K562 (cell line): Measurements from ENCODE around the gene BRSK1. TPM values are rescaled to one million over a fixed set of nuclear protein-coding genes. Genes with fewer than 3 reads are reported as not detected.

Experiments
- ATAC-seq: fragments of 200-7000 bp; cut with Tn5 transposase; 3 replicates; pipeline ENCODE4 v1.9.1; 2020; ENCODE audit warnings: moderate library complexity
- BruUV-seq: library from RNA; stranded (reverse); fragments of 400-500 nt; replicated peaks from 2 replicates; lab custom pipeline; 2021; lab: Mats Ljungman, UMichigan
- CTCF ChIA-PET: fragments of 300-600 bp; formaldehyde crosslinking; extraction: SDS; loops from one replicate; lab custom pipeline; 2021; ENCODE audit warnings: low intra/inter-chr PET ratio; lab: Yijun Ruan, JAX
- POLR2A ChIA-PET: fragments of 300-600, 350-650 bp; sonication (Branson Sonifier 250); formaldehyde crosslinking; extraction: SDS; loops from one replicate; lab custom pipeline; 2021; ENCODE audit warnings: antibody characterized with exemption, inconsistent platforms; lab: Yijun Ruan, JAX
- DNase-seq, 4 experiments: peaks; one replicate each; pipeline versions ENCODE4 v3.0.0 to v3.0.0-alpha.2; 2011 to 2018; ENCODE audit warnings: low spot score in 3 of 4, mixed read lengths in 3 of 4; ENCODE audit errors: extremely low read depth in 1 of 4
- FAIRE-seq: peaks from 2 replicates; lab custom pipeline; 2011; peaks lifted over from hg19 to GRCh38; lab: Jason Lieb, UNC
- H2AFZ ChIP-seq: 2 replicates; pipeline ENCODE4 v1.6.0; 2011; ENCODE audit warnings: low read depth, low read length, control low read depth, inconsistent platforms
- H3K27ac ChIP-seq: fragments of 200-600 bp; 3 replicates; pipeline ENCODE4 v1.8.0; 2011; ENCODE audit warnings: low read depth, mild to moderate bottlenecking, control low read depth, inconsistent platforms, low read length, moderate library complexity, mixed read lengths; ENCODE audit errors: extremely low read depth
- H3K27me3 ChIP-seq, 2 experiments: fragments of 300-600 bp in 1 of 2; 2 replicates in 1 of 2; 3 replicates in 1 of 2; pipeline versions ENCODE4 v1.6.0 to v1.8.0; 2011; ENCODE audit warnings: inconsistent platforms in 2 of 2, low read length in 2 of 2, mild to moderate bottlenecking in 1 of 2, mixed read lengths in 1 of 2, moderate library complexity in 1 of 2; ENCODE audit not compliant: control insufficient read depth in 2 of 2, insufficient read depth in 2 of 2
- H3K36me3 ChIP-seq: fragments of 300-600 bp; 3 replicates; pipeline ENCODE4 v1.8.0; 2011; ENCODE audit warnings: mild to moderate bottlenecking, low read length, inconsistent platforms; ENCODE audit not compliant: control insufficient read depth, insufficient read depth
- H3K4me1 ChIP-seq, 2 experiments: fragments of 200-600 bp in 1 of 2; replicated peaks in 1 of 2; 2 replicates in 1 of 2; 3 replicates in 1 of 2; pipeline versions ENCODE4 v1.5.1 to v1.8.0; 2011; ENCODE audit warnings: inconsistent platforms in 2 of 2, low read length in 2 of 2, mild to moderate bottlenecking in 1 of 2, mixed read lengths in 1 of 2, moderate library complexity in 1 of 2; ENCODE audit not compliant: control insufficient read depth in 2 of 2, insufficient read depth in 2 of 2
- H3K4me2 ChIP-seq: 2 replicates; pipeline ENCODE4 v1.6.1; 2011; ENCODE audit warnings: low read length, control low read depth, inconsistent platforms, mixed read lengths; ENCODE audit not compliant: insufficient read depth
- H3K4me3 ChIP-seq: fragments of 200-600 bp; sonication (generic), shearing (Covaris generic); 2 replicates; pipeline ENCODE4 v1.5.1; 2016; ENCODE audit warnings: control low read depth, inconsistent platforms
- H3K79me2 ChIP-seq: fragments of 200-600 bp; 3 replicates; pipeline ENCODE4 v1.8.0; 2011; ENCODE audit warnings: low read length, inconsistent platforms; ENCODE audit not compliant: control insufficient read depth, insufficient read depth
- H3K9ac ChIP-seq, 2 experiments: 2 replicates each; pipeline versions ENCODE4 v1.6.0 to v1.6.1; 2011; ENCODE audit warnings: low read depth in 2 of 2, low read length in 2 of 2, control low read depth in 1 of 2, inconsistent platforms in 1 of 2, mild to moderate bottlenecking in 1 of 2, mixed read lengths in 1 of 2; ENCODE audit not compliant: insufficient read depth in 1 of 2
- H3K9me1 ChIP-seq: one replicate; pipeline ENCODE4 v1.6.0; 2011; ENCODE audit warnings: inconsistent platforms, mild to moderate bottlenecking, low read length, moderate library complexity; ENCODE audit not compliant: control insufficient read depth, insufficient read depth
- H3K9me3 ChIP-seq: replicated peaks from 2 replicates; pipeline ENCODE4 v1.5.1; 2011; ENCODE audit warnings: low read depth, low read length, inconsistent platforms; ENCODE audit not compliant: control insufficient read depth, insufficient read depth
- H4K20me1 ChIP-seq: replicated peaks from 2 replicates; pipeline ENCODE4 v1.6.1; 2011; ENCODE audit warnings: low read length, inconsistent platforms, mixed read lengths; ENCODE audit not compliant: control insufficient read depth, insufficient read depth
- COPS2 ChIP-seq: fragments of 450-650 bp; conservative IDR thresholded peaks from 2 replicates; pipeline ENCODE4 v1.6.1; 2016; ENCODE audit warnings: mild to moderate bottlenecking, moderate library complexity
- EGR1 ChIP-seq: fragments of 450-650 bp; conservative IDR thresholded peaks from 2 replicates; pipeline ENCODE4 v1.6.1; 2017; ENCODE audit warnings: mild to moderate bottlenecking
- GTF2F1 ChIP-seq: IDR thresholded peaks from 2 replicates; pipeline ENCODE4 v1.6.1; 2011; ENCODE audit warnings: low read depth, low read length, improper control_type of control experiment
- MEIS2 ChIP-seq: fragments of 450-650 bp; IDR thresholded peaks from 2 replicates; pipeline ENCODE4 v1.6.1; 2014; ENCODE audit warnings: mild to moderate bottlenecking; ENCODE audit not compliant: partially characterized antibody
- PHTF2 ChIP-seq: fragments of 250-450 bp; sonication (Bioruptor Pico); IDR thresholded peaks from 2 replicates; pipeline ENCODE4 v1.5.0; 2021; ENCODE audit warnings: mild to moderate bottlenecking
- POLR2AphosphoS5 ChIP-seq: IDR thresholded peaks from 2 replicates; pipeline ENCODE4 v1.6.1; 2011; ENCODE audit warnings: mild to moderate bottlenecking, low read depth, low read length, moderate library complexity; ENCODE audit not compliant: control insufficient read depth, insufficient read depth
- POLR2H ChIP-seq: IDR thresholded peaks from 2 replicates; pipeline ENCODE4 v1.6.1; 2016; ENCODE audit warnings: missing genetic modification characterization, low read depth, mild to moderate bottlenecking, control low read depth, missing compliant biosample characterization, moderate library complexity
- PTRF ChIP-seq: fragments of 450-650 bp; IDR thresholded peaks from 2 replicates; pipeline ENCODE4 v1.6.1; 2016; ENCODE audit warnings: mild to moderate bottlenecking, missing genetic modification characterization, missing compliant biosample characterization
- XRCC3 ChIP-seq: fragments of 450-650 bp; IDR thresholded peaks from 2 replicates; pipeline ENCODE4 v1.6.1; 2017; ENCODE audit warnings: mild to moderate bottlenecking, moderate library complexity
- ZNF239 ChIP-seq: fragments of 250-450 bp; sonication (Bioruptor Pico); IDR thresholded peaks from 2 replicates; pipeline ENCODE4 v1.4.0; 2020; ENCODE audit warnings: mild to moderate bottlenecking
- ZNF707 ChIP-seq: fragments of 250-450 bp; sonication (Bioruptor Pico); conservative IDR thresholded peaks from 2 replicates; pipeline ENCODE4 v1.8.0; 2022; ENCODE audit warnings: inconsistent platforms, mild to moderate bottlenecking, moderate library complexity
- ZSCAN29 ChIP-seq: fragments of 450-650 bp; IDR thresholded peaks from 2 replicates; pipeline ENCODE4 v1.6.1; 2017
- WGBS: fragments of 100-300 bp; shearing (Covaris generic); methylation state at CpG from one replicate; pipeline ENCODE4 v1.1.6; 2016; ENCODE audit warnings: low coverage, mixed read lengths; ENCODE audit not compliant: insufficient coverage; ENCODE audit errors: missing lambda C conversion rate; 5-methylcytosine and 5-hydroxymethylcytosine counted together
- in situ Hi-C: fragments of 300-500 bp; cut with MboI; formaldehyde crosslinking; loops from 4 replicates; pipeline ENCODE4 v1.15.0; 2018; ENCODE audit warnings: inconsistent platforms, mixed read lengths
- intact Hi-C: fragments of 100-400 bp; cut with micrococcal nuclease; formaldehyde crosslinking; loops from 2 replicates; pipeline ENCODE4 v1.14.2; 2022
- polyA plus RNA-seq, 8 experiments: library from polyadenylated mRNA; depleted of rRNA in 4 of 8; stranded (reverse) in 5 of 8; unstranded in 3 of 8; fragments of >200 nt; fragmentation: Nextera tagmentation in 2 of 8; fragmentation: Illumina TruSeq in 1 of 8; extraction: Ambion mirVana in 2 of 8; extraction: Trizol in 1 of 8; gene quantifications; 2 replicates each; pipeline versions ENCODE4 v1.2.1 to v1.2.3, GENCODE V29; 2011 to 2014; ENCODE audit warnings: inconsistent platforms in 1 of 8, missing spikeins in 1 of 8
- total RNA-seq, 7 experiments: library from RNA; depleted of rRNA in 6 of 7; stranded (reverse); fragments of >200 nt in 6 of 7; fragmentation: Illumina TruSeq in 2 of 7; extraction: Trizol in 2 of 7; gene quantifications; 2 replicates each; pipeline versions ENCODE4 v1.2.1 to v1.2.3, GENCODE V29; 2011 to 2021; ENCODE audit warnings: low replicate concordance in 1 of 7
- TF ChIP-seq, protein P1 (sequence below): fragments of 250-450 bp; sonication (Bioruptor Pico); IDR thresholded peaks from 2 replicates; pipeline ENCODE4 v1.9.0; 2021; ENCODE audit warnings: mild to moderate bottlenecking
- TF ChIP-seq, protein P2 (sequence below): fragments of 200-800 bp; sonication (Bioruptor generic); IDR thresholded peaks from 2 replicates; pipeline ENCODE4 v1.6.1; 2017; ENCODE audit warnings: missing genetic modification characterization, missing compliant biosample characterization
- TF ChIP-seq, protein P3 (sequence below): sonication (generic); formaldehyde crosslinking; IDR thresholded peaks from 2 replicates; pipeline ENCODE4 v1.8.0; 2022; ENCODE audit warnings: missing genetic modification reagents, mild to moderate bottlenecking, borderline replicate concordance
- TF ChIP-seq, protein P4 (sequence below), 2 experiments: fragments of 450-650 bp; IDR thresholded peaks; 2 replicates each; pipeline ENCODE4 v1.6.1; 2018; ENCODE audit warnings: mild to moderate bottlenecking in 2 of 2, low read depth in 1 of 2; ENCODE audit not compliant: partially characterized antibody in 2 of 2

The BRSK1 gene
- total and polyA plus RNA-seq, 9 of the 15 experiments (the other 6 are each of a cell fraction or from before 2014, with no cell fraction given): 1.7 to 9.3 (median 3.8) TPM; not detected in 2

DNA sequence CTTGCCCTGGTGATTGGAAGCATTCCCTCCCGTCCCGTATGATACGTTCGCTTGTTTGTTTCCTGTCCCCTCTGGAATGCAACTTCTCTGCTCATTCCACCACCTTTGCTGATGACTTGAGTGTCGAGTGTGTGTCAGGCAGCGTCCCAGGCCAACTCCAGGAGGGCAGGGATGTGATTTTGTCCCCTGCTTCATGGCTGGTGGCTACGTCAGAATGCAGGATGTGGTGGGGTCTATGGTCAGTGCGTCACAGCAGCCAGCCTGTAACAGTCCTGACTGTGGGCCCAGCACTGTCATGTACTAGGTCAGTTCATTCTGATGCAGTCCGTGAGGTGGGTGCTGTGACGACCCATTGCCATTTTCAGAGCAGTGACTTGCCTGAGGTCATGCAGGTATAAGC, 16.2 kb downstream of the BRSK1 start:
- intact Hi-C loops (loop anchor here (5.0 kb wide), 2 partner anchors 37 to 87 kb away; partner anchors contain the start of genes KMT5C and RPL28), in situ Hi-C loops (loop anchor here (5.0 kb wide), 1 partner anchor 83 kb away; no protein-coding TSS in a partner anchor)
- no peak overlapping the region for H3K4me2 ChIP-seq
- H3K79me2 ChIP-seq: no peaks in the 10 kb centered on the region
- H3K9me1 ChIP-seq: no peaks in the 10 kb centered on the region
- H3K4me1 ChIP-seq: peaks cover 20 to 57% of the 10 kb centered on the region in 2 experiments; a peak in 4 of 5 replicates
- no peak for DNase-seq
- ChIA-PET CTCF (no interaction called here), POLR2A (no interaction called here)
- BruUV-seq: no TSS peak
- ATAC-seq: no peak
- H4K20me1 ChIP-seq: no peaks in the 10 kb centered on the region
- no peak overlapping the region for H3K9ac ChIP-seq
- no peaks in the 10 kb centered on the region for H3K27me3 ChIP-seq
- FAIRE-seq: no peak
- no peak overlapping the region for H3K4me3 ChIP-seq
- H3K36me3 ChIP-seq: no peaks in the 10 kb centered on the region
- TF ChIP-seq ZNF707 (CRISPR knock-in tag): no peak
- no peak for TF ChIP-seq PHTF2 (CRISPR knock-in tag)
- no peak for TF ChIP-seq POLR2H (tag)
- no peak for TF ChIP-seq EGR1
- TF ChIP-seq, protein P1, sequence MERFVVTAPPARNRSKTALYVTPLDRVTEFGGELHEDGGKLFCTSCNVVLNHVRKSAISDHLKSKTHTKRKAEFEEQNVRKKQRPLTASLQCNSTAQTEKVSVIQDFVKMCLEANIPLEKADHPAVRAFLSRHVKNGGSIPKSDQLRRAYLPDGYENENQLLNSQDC (CRISPR knock-in tag): no peak
- TF ChIP-seq, protein P2, sequence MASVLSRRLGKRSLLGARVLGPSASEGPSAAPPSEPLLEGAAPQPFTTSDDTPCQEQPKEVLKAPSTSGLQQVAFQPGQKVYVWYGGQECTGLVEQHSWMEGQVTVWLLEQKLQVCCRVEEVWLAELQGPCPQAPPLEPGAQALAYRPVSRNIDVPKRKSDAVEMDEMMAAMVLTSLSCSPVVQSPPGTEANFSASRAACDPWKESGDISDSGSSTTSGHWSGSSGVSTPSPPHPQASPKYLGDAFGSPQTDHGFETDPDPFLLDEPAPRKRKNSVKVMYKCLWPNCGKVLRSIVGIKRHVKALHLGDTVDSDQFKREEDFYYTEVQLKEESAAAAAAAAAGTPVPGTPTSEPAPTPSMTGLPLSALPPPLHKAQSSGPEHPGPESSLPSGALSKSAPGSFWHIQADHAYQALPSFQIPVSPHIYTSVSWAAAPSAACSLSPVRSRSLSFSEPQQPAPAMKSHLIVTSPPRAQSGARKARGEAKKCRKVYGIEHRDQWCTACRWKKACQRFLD (CRISPR knock-in tag): no peak
- TF ChIP-seq GTF2F1: no peak
- no peak for TF ChIP-seq COPS2
- TF ChIP-seq ZNF239 (CRISPR knock-in tag): no peak
- TF ChIP-seq ZSCAN29: no peak
- TF ChIP-seq, protein P3, sequence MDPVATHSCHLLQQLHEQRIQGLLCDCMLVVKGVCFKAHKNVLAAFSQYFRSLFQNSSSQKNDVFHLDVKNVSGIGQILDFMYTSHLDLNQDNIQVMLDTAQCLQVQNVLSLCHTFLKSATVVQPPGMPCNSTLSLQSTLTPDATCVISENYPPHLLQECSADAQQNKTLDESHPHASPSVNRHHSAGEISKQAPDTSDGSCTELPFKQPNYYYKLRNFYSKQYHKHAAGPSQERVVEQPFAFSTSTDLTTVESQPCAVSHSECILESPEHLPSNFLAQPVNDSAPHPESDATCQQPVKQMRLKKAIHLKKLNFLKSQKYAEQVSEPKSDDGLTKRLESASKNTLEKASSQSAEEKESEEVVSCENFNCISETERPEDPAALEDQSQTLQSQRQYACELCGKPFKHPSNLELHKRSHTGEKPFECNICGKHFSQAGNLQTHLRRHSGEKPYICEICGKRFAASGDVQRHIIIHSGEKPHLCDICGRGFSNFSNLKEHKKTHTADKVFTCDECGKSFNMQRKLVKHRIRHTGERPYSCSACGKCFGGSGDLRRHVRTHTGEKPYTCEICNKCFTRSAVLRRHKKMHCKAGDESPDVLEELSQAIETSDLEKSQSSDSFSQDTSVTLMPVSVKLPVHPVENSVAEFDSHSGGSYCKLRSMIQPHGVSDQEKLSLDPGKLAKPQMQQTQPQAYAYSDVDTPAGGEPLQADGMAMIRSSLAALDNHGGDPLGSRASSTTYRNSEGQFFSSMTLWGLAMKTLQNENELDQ (CRISPR knock-in tag): no peak
- no peak for TF ChIP-seq MEIS2
- no peak for TF ChIP-seq POLR2AphosphoS5
- TF ChIP-seq, protein P4, sequence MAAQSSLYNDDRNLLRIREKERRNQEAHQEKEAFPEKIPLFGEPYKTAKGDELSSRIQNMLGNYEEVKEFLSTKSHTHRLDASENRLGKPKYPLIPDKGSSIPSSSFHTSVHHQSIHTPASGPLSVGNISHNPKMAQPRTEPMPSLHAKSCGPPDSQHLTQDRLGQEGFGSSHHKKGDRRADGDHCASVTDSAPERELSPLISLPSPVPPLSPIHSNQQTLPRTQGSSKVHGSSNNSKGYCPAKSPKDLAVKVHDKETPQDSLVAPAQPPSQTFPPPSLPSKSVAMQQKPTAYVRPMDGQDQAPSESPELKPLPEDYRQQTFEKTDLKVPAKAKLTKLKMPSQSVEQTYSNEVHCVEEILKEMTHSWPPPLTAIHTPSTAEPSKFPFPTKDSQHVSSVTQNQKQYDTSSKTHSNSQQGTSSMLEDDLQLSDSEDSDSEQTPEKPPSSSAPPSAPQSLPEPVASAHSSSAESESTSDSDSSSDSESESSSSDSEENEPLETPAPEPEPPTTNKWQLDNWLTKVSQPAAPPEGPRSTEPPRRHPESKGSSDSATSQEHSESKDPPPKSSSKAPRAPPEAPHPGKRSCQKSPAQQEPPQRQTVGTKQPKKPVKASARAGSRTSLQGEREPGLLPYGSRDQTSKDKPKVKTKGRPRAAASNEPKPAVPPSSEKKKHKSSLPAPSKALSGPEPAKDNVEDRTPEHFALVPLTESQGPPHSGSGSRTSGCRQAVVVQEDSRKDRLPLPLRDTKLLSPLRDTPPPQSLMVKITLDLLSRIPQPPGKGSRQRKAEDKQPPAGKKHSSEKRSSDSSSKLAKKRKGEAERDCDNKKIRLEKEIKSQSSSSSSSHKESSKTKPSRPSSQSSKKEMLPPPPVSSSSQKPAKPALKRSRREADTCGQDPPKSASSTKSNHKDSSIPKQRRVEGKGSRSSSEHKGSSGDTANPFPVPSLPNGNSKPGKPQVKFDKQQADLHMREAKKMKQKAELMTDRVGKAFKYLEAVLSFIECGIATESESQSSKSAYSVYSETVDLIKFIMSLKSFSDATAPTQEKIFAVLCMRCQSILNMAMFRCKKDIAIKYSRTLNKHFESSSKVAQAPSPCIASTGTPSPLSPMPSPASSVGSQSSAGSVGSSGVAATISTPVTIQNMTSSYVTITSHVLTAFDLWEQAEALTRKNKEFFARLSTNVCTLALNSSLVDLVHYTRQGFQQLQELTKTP (IDR thresholded peaks at IDR 0.05; ENCODE audit: low read depth in 1 of 2, partially characterized antibody in 2 of 2): no peak
- TF ChIP-seq XRCC3: no peak
- no peak for TF ChIP-seq PTRF (tag)
- 76% methylated on average over 9 of the region's 10 CpGs for WGBS
- no peaks in the 10 kb centered on the region; the same call in 1 of the 2 replicates for H3K9me3 ChIP-seq
- H2AFZ ChIP-seq: no peak overlapping the region
- H3K27ac ChIP-seq: no peak overlapping the region
